Liver (tissue), 3 donors: ENCODE measurements around the gene PIP5K1C.

Source experiments
- EGR1 ChIP-seq, 2 donors: IDR thresholded peaks; 2 replicates each; pipeline ENCODE4 v1.6.1; 2016 to 2018; ENCODE audit warnings: antibody characterized with exemption in 2 of 2, low read depth in 2 of 2
- FOXA1 ChIP-seq: IDR thresholded peaks from 2 replicates; pipeline ENCODE4 v1.6.1; 2016; ENCODE audit warnings: antibody characterized with exemption
- HNF4A ChIP-seq, 2 donors: conservative IDR thresholded peaks; 2 replicates each; pipeline ENCODE4 v1.6.1; 2016; ENCODE audit warnings: antibody characterized with exemption in 2 of 2, mild to moderate bottlenecking in 2 of 2
- HNF4G ChIP-seq: IDR thresholded peaks from 2 replicates; pipeline ENCODE4 v1.6.1; 2016; ENCODE audit warnings: antibody characterized with exemption
- JUND ChIP-seq, 2 donors: IDR thresholded peaks; 2 replicates each; pipeline ENCODE4 v1.6.1; 2016; ENCODE audit warnings: antibody characterized with exemption in 2 of 2
- RAD21 ChIP-seq, 2 donors: IDR thresholded peaks; 2 replicates each; pipeline ENCODE4 v1.6.1; 2016; ENCODE audit warnings: antibody characterized with exemption in 2 of 2, mild to moderate bottlenecking in 2 of 2
- SP1 ChIP-seq: IDR thresholded peaks from 2 replicates; pipeline ENCODE4 v1.6.1; 2018; ENCODE audit warnings: antibody characterized with exemption, mild to moderate bottlenecking
- TF ChIP-seq, protein P1 (sequence below): fragments of 150-350 bp; IDR thresholded peaks from 2 replicates; pipeline ENCODE4 v1.5.1; 2017; ENCODE audit warnings: improper control_type of control experiment, low read depth, low read length; ENCODE audit not compliant: missing input control
- TF ChIP-seq, protein P2 (sequence below): IDR thresholded peaks from 2 replicates; pipeline ENCODE4 v1.6.1; 2016; ENCODE audit warnings: antibody characterized with exemption
- TF ChIP-seq, protein P3 (sequence below): IDR thresholded peaks from 2 replicates; pipeline ENCODE4 v1.6.1; 2016; ENCODE audit warnings: antibody characterized with exemption
- donor health status: healthy.
- donor health status: healthy.

DNA sequence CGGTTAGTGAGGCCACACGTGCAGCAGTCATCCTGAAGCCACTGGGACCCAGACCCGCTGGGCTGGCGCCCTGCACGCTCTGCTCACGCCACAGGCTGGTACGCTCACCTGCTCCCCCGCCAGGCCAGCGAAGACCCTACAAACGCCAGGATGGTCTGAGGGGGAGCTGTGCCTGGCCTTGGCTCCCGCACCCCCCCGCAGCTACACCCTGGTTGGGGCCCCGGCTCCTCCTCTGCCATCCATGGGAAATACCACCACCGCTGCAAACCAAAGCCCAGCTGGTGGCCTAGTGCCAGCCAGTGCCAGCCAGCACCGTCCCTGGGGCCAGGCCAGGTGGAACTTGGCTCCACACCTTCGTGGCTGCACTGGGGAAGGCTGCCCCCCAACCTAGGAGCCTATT is 50.4 kb downstream of the PIP5K1C start:
- TF ChIP-seq, protein P1, sequence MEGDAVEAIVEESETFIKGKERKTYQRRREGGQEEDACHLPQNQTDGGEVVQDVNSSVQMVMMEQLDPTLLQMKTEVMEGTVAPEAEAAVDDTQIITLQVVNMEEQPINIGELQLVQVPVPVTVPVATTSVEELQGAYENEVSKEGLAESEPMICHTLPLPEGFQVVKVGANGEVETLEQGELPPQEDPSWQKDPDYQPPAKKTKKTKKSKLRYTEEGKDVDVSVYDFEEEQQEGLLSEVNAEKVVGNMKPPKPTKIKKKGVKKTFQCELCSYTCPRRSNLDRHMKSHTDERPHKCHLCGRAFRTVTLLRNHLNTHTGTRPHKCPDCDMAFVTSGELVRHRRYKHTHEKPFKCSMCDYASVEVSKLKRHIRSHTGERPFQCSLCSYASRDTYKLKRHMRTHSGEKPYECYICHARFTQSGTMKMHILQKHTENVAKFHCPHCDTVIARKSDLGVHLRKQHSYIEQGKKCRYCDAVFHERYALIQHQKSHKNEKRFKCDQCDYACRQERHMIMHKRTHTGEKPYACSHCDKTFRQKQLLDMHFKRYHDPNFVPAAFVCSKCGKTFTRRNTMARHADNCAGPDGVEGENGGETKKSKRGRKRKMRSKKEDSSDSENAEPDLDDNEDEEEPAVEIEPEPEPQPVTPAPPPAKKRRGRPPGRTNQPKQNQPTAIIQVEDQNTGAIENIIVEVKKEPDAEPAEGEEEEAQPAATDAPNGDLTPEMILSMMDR = no peak
- TF ChIP-seq JUND (IDR thresholded peaks at IDR 0.05) (no peak), SP1 (no peak), FOXA1 (no peak), RAD21 (IDR thresholded peaks at IDR 0.05) (no peak), HNF4A (conservative IDR thresholded peaks at IDR 0.05) (no peak), HNF4G (no peak), EGR1 (IDR thresholded peaks at IDR 0.05; ENCODE audit: low read depth in 2 of 2) (no peak)
- TF ChIP-seq, protein P2, sequence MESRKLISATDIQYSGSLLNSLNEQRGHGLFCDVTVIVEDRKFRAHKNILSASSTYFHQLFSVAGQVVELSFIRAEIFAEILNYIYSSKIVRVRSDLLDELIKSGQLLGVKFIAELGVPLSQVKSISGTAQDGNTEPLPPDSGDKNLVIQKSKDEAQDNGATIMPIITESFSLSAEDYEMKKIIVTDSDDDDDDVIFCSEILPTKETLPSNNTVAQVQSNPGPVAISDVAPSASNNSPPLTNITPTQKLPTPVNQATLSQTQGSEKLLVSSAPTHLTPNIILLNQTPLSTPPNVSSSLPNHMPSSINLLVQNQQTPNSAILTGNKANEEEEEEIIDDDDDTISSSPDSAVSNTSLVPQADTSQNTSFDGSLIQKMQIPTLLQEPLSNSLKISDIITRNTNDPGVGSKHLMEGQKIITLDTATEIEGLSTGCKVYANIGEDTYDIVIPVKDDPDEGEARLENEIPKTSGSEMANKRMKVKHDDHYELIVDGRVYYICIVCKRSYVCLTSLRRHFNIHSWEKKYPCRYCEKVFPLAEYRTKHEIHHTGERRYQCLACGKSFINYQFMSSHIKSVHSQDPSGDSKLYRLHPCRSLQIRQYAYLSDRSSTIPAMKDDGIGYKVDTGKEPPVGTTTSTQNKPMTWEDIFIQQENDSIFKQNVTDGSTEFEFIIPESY = no peak
- TF ChIP-seq, protein P3, sequence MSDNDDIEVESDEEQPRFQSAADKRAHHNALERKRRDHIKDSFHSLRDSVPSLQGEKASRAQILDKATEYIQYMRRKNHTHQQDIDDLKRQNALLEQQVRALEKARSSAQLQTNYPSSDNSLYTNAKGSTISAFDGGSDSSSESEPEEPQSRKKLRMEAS = no peak
